ENCODE data around the gene HOXB9. TPM values are rescaled to one million over a fixed set of nuclear protein-coding genes. Genes with fewer than 3 reads are reported as not detected.

Gene HOXB9
- total RNA-seq, 1 experiment from 2014 or later: 65.9 TPM

GRCh38 chr17:48589060-48589830, 36.9 kb downstream of the HOXB9 start:
- no peaks in the 10 kb centered on the region for H3K27me3 ChIP-seq (ENCODE audit: control insufficient read depth, insufficient read depth, low read length)
- intact Hi-C loops (cut with micrococcal nuclease; ENCODE audit: unreplicated experiment) (no loop called here), in situ Hi-C loops (cut with HindIII; ENCODE audit: low pct_unique_long_range_greater_than_20kb, low sequenced_read_pairs) (no loop called here)
- H3K4me3 ChIP-seq (ENCODE audit: low read depth in 2 of 2, low read length in 2 of 2): peak overlapping the region; percentile 70 to 99
- H3K4me1 ChIP-seq (ENCODE audit: control insufficient read depth, insufficient read depth, low read length): peaks cover 76% of the 10 kb centered on the region
- H3K9me3 ChIP-seq (ENCODE audit: control insufficient read depth, insufficient read depth, low read depth, low read length): no peaks in the 10 kb centered on the region
- H3K27ac ChIP-seq (ENCODE audit: low read length): peak overlapping the region; percentile 99
- ChIA-PET POLR2A (interaction anchor here (0.6 to 2.0 kb wide), 7 partner anchors 9 to 1373 kb away, joined by 3 to 7 read pairs (median 4); partner anchors contain the start of gene HOXB8), CTCF (interaction anchor here (0.6 to 1.7 kb wide), 7 partner anchors 12 to 327 kb away, joined by 3 to 6 read pairs (median 3); no protein-coding TSS in a partner anchor)
- no peaks in the 10 kb centered on the region for H3K36me3 ChIP-seq (ENCODE audit: control insufficient read depth, insufficient read depth, low read length)
- ATAC-seq (no peak), DNase-seq (ENCODE audit: low read depth, low spot score) (no peak)
- TF ChIP-seq TCF7L2 (IDR thresholded peaks at IDR 0.05; ENCODE audit: low read depth, low read length): peak; percentile 47
- peak; percentile 22 for TF ChIP-seq POLR2AphosphoS5 (IDR thresholded peaks at IDR 0.05; ENCODE audit: low read depth, low read length)
- no peak for TF ChIP-seq CTCF (IDR thresholded peaks at IDR 0.05)
- 0 out of 2 replicates have a peak, but pooled peaks have one; percentile 63 for TF ChIP-seq SIN3A (IDR thresholded peaks at IDR 0.05; ENCODE audit: borderline replicate concordance, insufficient read depth, low read depth, low read length)
- TF ChIP-seq REST (IDR thresholded peaks at IDR 0.05; ENCODE audit: insufficient read depth in 1 of 2, low read depth in 2 of 2, low read length in 1 of 2): peak in 1 of 2 experiments; percentile 23; a peak in 1 of 4 replicates
- BruUV-seq (replicated peaks): TSS peak; percentile 40

GRCh38 chr17:48588528-48588927, 37.6 kb downstream of the HOXB9 start:
- Histone ChIP-seq H3K27ac (ENCODE audit: low read length) (peak overlapping the region; percentile 99), H3K27me3 (ENCODE audit: control insufficient read depth, insufficient read depth, low read length) (no peaks in the 10 kb centered on the region), H3K9me3 (ENCODE audit: control insufficient read depth, insufficient read depth, low read depth, low read length) (no peaks in the 10 kb centered on the region), H3K36me3 (ENCODE audit: control insufficient read depth, insufficient read depth, low read length) (no peaks in the 10 kb centered on the region), H3K4me1 (ENCODE audit: control insufficient read depth, insufficient read depth, low read length) (peaks cover 79% of the 10 kb centered on the region), H3K4me3 (ENCODE audit: low read depth in 2 of 2, low read length in 2 of 2) (peak overlapping the region; percentile 70 to 99)
- in situ Hi-C loops (cut with HindIII; ENCODE audit: low pct_unique_long_range_greater_than_20kb, low sequenced_read_pairs) (no loop called here), intact Hi-C loops (cut with micrococcal nuclease; ENCODE audit: unreplicated experiment) (no loop called here)
- DNase-seq (ENCODE audit: low read depth, low spot score) (no peak), ATAC-seq (no peak)
- TF ChIP-seq REST (IDR thresholded peaks at IDR 0.05; ENCODE audit: insufficient read depth in 1 of 2, low read depth in 2 of 2, low read length in 1 of 2) (no peak), POLR2AphosphoS5 (IDR thresholded peaks at IDR 0.05; ENCODE audit: low read depth, low read length) (no peak; the same call in 1 of the 2 replicates), SIN3A (IDR thresholded peaks at IDR 0.05; ENCODE audit: borderline replicate concordance, insufficient read depth, low read depth, low read length) (no peak), TCF7L2 (IDR thresholded peaks at IDR 0.05; ENCODE audit: low read depth, low read length) (no peak), CTCF (IDR thresholded peaks at IDR 0.05) (no peak)
- CTCF ChIA-PET: interaction anchor here (0.6 to 2.0 kb wide), 7 partner anchors 19 to 329 kb away, joined by 3 to 8 read pairs (median 4); partner anchors contain the start of gene HOXB8
- BruUV-seq (replicated peaks): no TSS peak
- POLR2A ChIA-PET: interaction anchor here (0.5 to 2.0 kb wide), 8 partner anchors 10 to 1372 kb away, joined by 3 to 7 read pairs (median 4); partner anchors contain the start of gene HOXB8

All from Panc1 (cell line).